GM23338 (cell line): ENCODE results near the gene TMEM237. TPM values are rescaled to one million over a fixed set of nuclear protein-coding genes. Genes with fewer than 3 reads are reported as not detected.

ENCODE experiments used
- ATAC-seq: fragments of 200-7000 bp; cut with Tn5 transposase; 3 replicates; pipeline ENCODE4 v1.9.1; 2020
- DNase-seq: peaks from one replicate; pipeline ENCODE4 v3.0.0-alpha.2; 2015; ENCODE audit warnings: low spot score
- H2AFZ ChIP-seq: fragments of 200-600 bp; sonication (generic); 2 replicates; pipeline ENCODE4 v1.8.0; 2016; ENCODE audit warnings: antibody characterized with exemption, mild to moderate bottlenecking, moderate library complexity
- H3F3A ChIP-seq: fragments of 200-600 bp; sonication (generic); replicated peaks from 2 replicates; pipeline ENCODE4 v1.8.0; 2017; ENCODE audit warnings: antibody characterized with exemption, mixed run types, low read depth
- H3K27ac ChIP-seq: fragments of 200-600 bp; sonication (generic); 2 replicates; pipeline ENCODE4 v1.6.1; 2016; ENCODE audit warnings: low read depth
- H3K27me3 ChIP-seq: fragments of 200-600 bp; sonication (generic); 2 replicates; pipeline ENCODE4 v1.8.0; 2016; ENCODE audit warnings: mild to moderate bottlenecking, mixed run types, moderate library complexity; ENCODE audit not compliant: insufficient read depth
- H3K36me3 ChIP-seq: fragments of 200-600 bp; sonication (generic); 2 replicates; pipeline ENCODE4 v1.8.0; 2016; ENCODE audit warnings: mild to moderate bottlenecking; ENCODE audit not compliant: insufficient read depth
- H3K4me1 ChIP-seq: fragments of 200-600 bp; sonication (generic); 2 replicates; pipeline ENCODE4 v1.8.0; 2016; ENCODE audit warnings: mild to moderate bottlenecking, moderate library complexity; ENCODE audit not compliant: insufficient read depth
- H3K4me2 ChIP-seq: fragments of 200-600 bp; sonication (generic); 2 replicates; pipeline ENCODE4 v1.7.1; 2017; ENCODE audit warnings: mixed run types
- H3K4me3 ChIP-seq: fragments of 200-600 bp; sonication (generic); 2 replicates; pipeline ENCODE4 v1.6.1; 2016; ENCODE audit warnings: mixed run types
- H3K79me2 ChIP-seq: fragments of 200-600 bp; sonication (generic); replicated peaks from 2 replicates; pipeline ENCODE4 v1.8.0; 2017; ENCODE audit warnings: mild to moderate bottlenecking; ENCODE audit not compliant: insufficient read depth
- H3K9me2 ChIP-seq: fragments of 200-600 bp; sonication (generic); 2 replicates; pipeline ENCODE4 v1.8.0; 2017; ENCODE audit not compliant: insufficient read depth
- H4K20me1 ChIP-seq: fragments of 200-600 bp; sonication (generic); replicated peaks from 2 replicates; pipeline ENCODE4 v1.8.0; 2017; ENCODE audit warnings: mild to moderate bottlenecking; ENCODE audit not compliant: insufficient read depth
- H3K27ac Mint-ChIP-seq: 2 replicates; pipeline ENCODE4 v1.8.0; 2020; ENCODE audit warnings: inconsistent platforms, mild to moderate bottlenecking, moderate library complexity, mixed read lengths
- H3K27me3 Mint-ChIP-seq: 3 replicates; pipeline ENCODE4 v1.8.0; 2022; ENCODE audit warnings: low read depth, mild to moderate bottlenecking, moderate library complexity, mixed read lengths, inconsistent platforms; ENCODE audit not compliant: insufficient read depth, poor library complexity
- H3K36me3 Mint-ChIP-seq: 3 replicates; pipeline ENCODE4 v1.8.0; 2021; ENCODE audit warnings: low read depth, mild to moderate bottlenecking, inconsistent platforms, moderate library complexity, mixed read lengths
- H3K4me1 Mint-ChIP-seq: 3 replicates; pipeline ENCODE4 v1.8.0; 2020; ENCODE audit warnings: mild to moderate bottlenecking, inconsistent platforms, mixed read lengths
- H3K4me3 Mint-ChIP-seq: 3 replicates; pipeline ENCODE4 v1.8.0; 2021; ENCODE audit warnings: moderate library complexity, mild to moderate bottlenecking, inconsistent platforms, mixed read lengths
- H3K9me3 Mint-ChIP-seq: 3 replicates; pipeline ENCODE4 v1.8.0; 2020; ENCODE audit warnings: moderate library complexity, mild to moderate bottlenecking, inconsistent platforms, mixed read lengths
- CREB1 ChIP-seq: fragments of 250-450 bp; sonication (Bioruptor Pico); IDR thresholded peaks from 2 replicates; pipeline ENCODE4 v1.5.0; 2020; ENCODE audit warnings: low read depth, mild to moderate bottlenecking, moderate library complexity
- CTCF ChIP-seq, 2 experiments: fragments of 200-600 bp in 1 of 2; sonication (generic) in 1 of 2; conservative IDR thresholded peaks; 2 replicates each; pipeline versions ENCODE4 v1.5.1 to v1.6.1; 2016 to 2017; ENCODE audit warnings: antibody characterized with exemption in 2 of 2, low read depth in 2 of 2, mild to moderate bottlenecking in 2 of 2, moderate library complexity in 1 of 2
- JUNB ChIP-seq: IDR thresholded peaks from one replicate; pipeline ENCODE4 v1.6.1; 2016; ENCODE audit warnings: antibody characterized with exemption; ENCODE audit not compliant: unreplicated experiment
- NANOG ChIP-seq: IDR thresholded peaks from 2 replicates; pipeline ENCODE4 v1.6.1; 2016; ENCODE audit warnings: antibody characterized with exemption, borderline replicate concordance
- polyA plus RNA-seq: library from polyadenylated mRNA; unstranded; fragments of >200 nt; fragmentation: Nextera tagmentation; extraction: Ambion mirVana; gene quantifications from 2 replicates; pipeline ENCODE4 v1.2.1, GENCODE V29; 2016
- total RNA-seq: library from RNA; depleted of rRNA; stranded (reverse); fragments of >200 nt; shearing (Covaris generic); gene quantifications from 2 replicates; pipeline ENCODE4 v1.2.3, GENCODE V29; 2014
- TF ChIP-seq, protein P1 (sequence below): IDR thresholded peaks from 2 replicates; pipeline ENCODE4 v1.6.1; 2016; ENCODE audit warnings: antibody characterized with exemption
- TF ChIP-seq, protein P2 (sequence below): fragments of 250-450 bp; sonication (Bioruptor Pico); IDR thresholded peaks from 2 replicates; pipeline ENCODE4 v1.5.0; 2020; ENCODE audit warnings: mild to moderate bottlenecking, moderate library complexity

TMEM237 gene
- total and polyA plus RNA-seq, 2 experiments from 2014 or later: 42.0 to 48.9 TPM

- no peak overlapping the region for H3K27ac Mint-ChIP-seq
- ATAC-seq (peak; percentile 45), DNase-seq (peak; percentile 21)
- Histone ChIP-seq H3K79me2 (no peaks in the 10 kb centered on the region), H2AFZ (peak overlapping the region; percentile 40; the same call in 1 of the 2 replicates), H3K4me2 (no peak overlapping the region), H3K36me3 (no peaks in the 10 kb centered on the region), H3F3A (no peaks in the 10 kb centered on the region), H3K27ac (no peak overlapping the region), H3K27me3 (no peaks in the 10 kb centered on the region), H4K20me1 (no peaks in the 10 kb centered on the region), H3K4me3 (no peak overlapping the region), H3K9me2 (no peaks in the 10 kb centered on the region), H3K4me1 (no peaks in the 10 kb centered on the region)
- H3K9me3 Mint-ChIP-seq: no peaks in the 10 kb centered on the region
- no peak overlapping the region for H3K4me3 Mint-ChIP-seq
- H3K36me3 Mint-ChIP-seq: no peaks in the 10 kb centered on the region
- peaks cover 10% of the 10 kb centered on the region; the same call in 2 of the 3 replicates for H3K4me1 Mint-ChIP-seq
- no peaks in the 10 kb centered on the region for H3K27me3 Mint-ChIP-seq
- TF ChIP-seq NANOG (no peak), CREB1 (0 out of 2 replicates have a peak, but pooled peaks have one; percentile 22)
These were observed 21.0 kb upstream of the TMEM237 start for GRCh38 chr2:201664334-201664733.

- Histone ChIP-seq H4K20me1 (no peaks in the 10 kb centered on the region), H3K27ac (no peak overlapping the region), H3K4me1 (no peaks in the 10 kb centered on the region), H3K4me3 (no peak overlapping the region), H3K79me2 (no peaks in the 10 kb centered on the region), H3K27me3 (no peaks in the 10 kb centered on the region), H3F3A (no peaks in the 10 kb centered on the region), H3K4me2 (no peak overlapping the region), H2AFZ (peak overlapping the region; percentile 92), H3K9me2 (no peaks in the 10 kb centered on the region), H3K36me3 (no peaks in the 10 kb centered on the region)
- H3K36me3 Mint-ChIP-seq: no peaks in the 10 kb centered on the region
- TF ChIP-seq, protein P1, sequence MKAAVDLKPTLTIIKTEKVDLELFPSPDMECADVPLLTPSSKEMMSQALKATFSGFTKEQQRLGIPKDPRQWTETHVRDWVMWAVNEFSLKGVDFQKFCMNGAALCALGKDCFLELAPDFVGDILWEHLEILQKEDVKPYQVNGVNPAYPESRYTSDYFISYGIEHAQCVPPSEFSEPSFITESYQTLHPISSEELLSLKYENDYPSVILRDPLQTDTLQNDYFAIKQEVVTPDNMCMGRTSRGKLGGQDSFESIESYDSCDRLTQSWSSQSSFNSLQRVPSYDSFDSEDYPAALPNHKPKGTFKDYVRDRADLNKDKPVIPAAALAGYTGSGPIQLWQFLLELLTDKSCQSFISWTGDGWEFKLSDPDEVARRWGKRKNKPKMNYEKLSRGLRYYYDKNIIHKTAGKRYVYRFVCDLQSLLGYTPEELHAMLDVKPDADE: no peak
- TF ChIP-seq CTCF (conservative IDR thresholded peaks at IDR 0.05; ENCODE audit: low read depth in 2 of 2) (0 out of 4 replicates have a peak, but pooled peaks of 1 of the 2 experiments have one; percentile 5), CREB1 (no peak), JUNB (no peak)
- TF ChIP-seq, protein P2, sequence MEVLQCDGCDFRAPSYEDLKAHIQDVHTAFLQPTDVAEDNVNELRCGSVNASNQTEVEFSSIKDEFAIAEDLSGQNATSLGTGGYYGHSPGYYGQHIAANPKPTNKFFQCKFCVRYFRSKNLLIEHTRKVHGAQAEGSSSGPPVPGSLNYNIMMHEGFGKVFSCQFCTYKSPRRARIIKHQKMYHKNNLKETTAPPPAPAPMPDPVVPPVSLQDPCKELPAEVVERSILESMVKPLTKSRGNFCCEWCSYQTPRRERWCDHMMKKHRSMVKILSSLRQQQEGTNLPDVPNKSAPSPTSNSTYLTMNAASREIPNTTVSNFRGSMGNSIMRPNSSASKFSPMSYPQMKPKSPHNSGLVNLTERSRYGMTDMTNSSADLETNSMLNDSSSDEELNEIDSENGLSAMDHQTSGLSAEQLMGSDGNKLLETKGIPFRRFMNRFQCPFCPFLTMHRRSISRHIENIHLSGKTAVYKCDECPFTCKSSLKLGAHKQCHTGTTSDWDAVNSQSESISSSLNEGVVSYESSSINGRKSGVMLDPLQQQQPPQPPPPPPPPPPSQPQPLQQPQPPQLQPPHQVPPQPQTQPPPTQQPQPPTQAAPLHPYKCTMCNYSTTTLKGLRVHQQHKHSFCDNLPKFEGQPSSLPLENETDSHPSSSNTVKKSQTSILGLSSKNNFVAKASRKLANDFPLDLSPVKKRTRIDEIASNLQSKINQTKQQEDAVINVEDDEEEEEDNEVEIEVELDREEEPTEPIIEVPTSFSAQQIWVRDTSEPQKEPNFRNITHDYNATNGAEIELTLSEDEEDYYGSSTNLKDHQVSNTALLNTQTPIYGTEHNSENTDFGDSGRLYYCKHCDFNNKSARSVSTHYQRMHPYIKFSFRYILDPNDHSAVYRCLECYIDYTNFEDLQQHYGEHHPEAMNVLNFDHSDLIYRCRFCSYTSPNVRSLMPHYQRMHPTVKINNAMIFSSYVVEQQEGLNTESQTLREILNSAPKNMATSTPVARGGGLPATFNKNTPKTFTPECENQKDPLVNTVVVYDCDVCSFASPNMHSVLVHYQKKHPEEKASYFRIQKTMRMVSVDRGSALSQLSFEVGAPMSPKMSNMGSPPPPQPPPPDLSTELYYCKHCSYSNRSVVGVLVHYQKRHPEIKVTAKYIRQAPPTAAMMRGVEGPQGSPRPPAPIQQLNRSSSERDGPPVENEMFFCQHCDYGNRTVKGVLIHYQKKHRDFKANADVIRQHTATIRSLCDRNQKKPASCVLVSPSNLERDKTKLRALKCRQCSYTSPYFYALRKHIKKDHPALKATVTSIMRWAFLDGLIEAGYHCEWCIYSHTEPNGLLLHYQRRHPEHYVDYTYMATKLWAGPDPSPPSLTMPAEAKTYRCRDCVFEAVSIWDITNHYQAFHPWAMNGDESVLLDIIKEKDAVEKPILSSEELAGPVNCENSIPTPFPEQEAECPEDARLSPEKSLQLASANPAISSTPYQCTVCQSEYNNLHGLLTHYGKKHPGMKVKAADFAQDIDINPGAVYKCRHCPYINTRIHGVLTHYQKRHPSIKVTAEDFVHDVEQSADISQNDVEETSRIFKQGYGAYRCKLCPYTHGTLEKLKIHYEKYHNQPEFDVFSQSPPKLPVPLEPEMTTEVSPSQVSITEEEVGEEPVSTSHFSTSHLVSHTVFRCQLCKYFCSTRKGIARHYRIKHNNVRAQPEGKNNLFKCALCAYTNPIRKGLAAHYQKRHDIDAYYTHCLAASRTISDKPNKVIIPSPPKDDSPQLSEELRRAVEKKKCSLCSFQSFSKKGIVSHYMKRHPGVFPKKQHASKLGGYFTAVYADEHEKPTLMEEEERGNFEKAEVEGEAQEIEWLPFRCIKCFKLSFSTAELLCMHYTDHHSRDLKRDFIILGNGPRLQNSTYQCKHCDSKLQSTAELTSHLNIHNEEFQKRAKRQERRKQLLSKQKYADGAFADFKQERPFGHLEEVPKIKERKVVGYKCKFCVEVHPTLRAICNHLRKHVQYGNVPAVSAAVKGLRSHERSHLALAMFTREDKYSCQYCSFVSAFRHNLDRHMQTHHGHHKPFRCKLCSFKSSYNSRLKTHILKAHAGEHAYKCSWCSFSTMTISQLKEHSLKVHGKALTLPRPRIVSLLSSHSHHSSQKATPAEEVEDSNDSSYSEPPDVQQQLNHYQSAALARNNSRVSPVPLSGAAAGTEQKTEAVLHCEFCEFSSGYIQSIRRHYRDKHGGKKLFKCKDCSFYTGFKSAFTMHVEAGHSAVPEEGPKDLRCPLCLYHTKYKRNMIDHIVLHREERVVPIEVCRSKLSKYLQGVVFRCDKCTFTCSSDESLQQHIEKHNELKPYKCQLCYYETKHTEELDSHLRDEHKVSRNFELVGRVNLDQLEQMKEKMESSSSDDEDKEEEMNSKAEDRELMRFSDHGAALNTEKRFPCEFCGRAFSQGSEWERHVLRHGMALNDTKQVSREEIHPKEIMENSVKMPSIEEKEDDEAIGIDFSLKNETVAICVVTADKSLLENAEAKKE (CRISPR knock-in tag): no peak
- no peaks in the 10 kb centered on the region for H3K9me3 Mint-ChIP-seq
- H3K27ac Mint-ChIP-seq: no peak overlapping the region
- H3K4me1 Mint-ChIP-seq: peaks cover 10% of the 10 kb centered on the region; the same call in 2 of the 3 replicates
- DNase-seq (peak; percentile 28), ATAC-seq (peak; percentile 74)
- H3K4me3 Mint-ChIP-seq: no peak overlapping the region
- H3K27me3 Mint-ChIP-seq: peaks cover 5% of the 10 kb centered on the region
These were observed 18.1 kb upstream of the TMEM237 start for GRCh38 chr2:201661366-201661765.
